SKM-1 treated with dmso at 0.1 percent for 144 hours (cell line): ENCODE data around the gene PNKP.

ENCODE experiments used
- DNase-seq: peaks from one replicate; lab custom pipeline; 2025; ENCODE audit not compliant: unreplicated experiment; lab: John Stamatoyannopoulos, UW

PNKP gene

GRCh38 chr19:49847731-49848696, 19.4 kb downstream of the PNKP start:
- no peak for DNase-seq

DNA sequence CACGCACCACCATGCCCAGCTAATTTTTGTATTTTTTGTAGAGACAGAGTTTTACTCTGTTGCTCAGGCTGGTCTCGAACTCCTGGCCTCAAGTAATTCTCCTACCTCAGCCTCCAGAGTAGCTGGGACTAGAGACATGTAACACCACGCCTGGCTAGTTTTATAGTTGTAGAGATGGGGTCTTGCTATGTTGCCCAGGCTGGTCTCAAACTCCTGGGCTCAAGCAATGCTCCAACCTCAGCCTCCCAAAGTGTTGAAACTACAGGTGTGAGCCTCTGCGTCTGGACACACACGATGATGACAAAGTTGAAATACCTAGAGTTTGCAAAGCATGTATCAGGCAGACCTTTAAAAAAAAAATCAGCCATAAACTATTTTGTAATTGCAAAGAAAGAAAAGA, 21.0 kb downstream of the PNKP start:
- no peak for DNase-seq

DNA sequence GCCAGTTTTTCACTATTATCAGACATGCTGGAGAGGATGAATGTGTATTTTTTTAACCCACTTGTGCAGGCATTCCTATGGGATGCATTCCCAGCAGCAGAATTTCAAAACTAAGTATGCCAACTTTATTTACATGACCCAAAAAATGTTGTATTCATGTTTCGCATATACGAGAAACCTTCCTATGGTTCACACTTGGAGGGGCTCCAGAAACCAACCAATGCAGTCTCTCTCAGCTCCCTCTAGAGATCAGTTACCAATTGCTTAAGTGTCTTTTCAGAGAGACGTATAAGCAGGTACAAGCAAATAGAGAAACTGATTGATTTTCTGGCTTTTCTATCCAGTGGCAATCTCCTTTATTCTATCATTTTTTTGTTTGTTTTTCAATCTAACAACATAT, 22.0 kb downstream of the PNKP start:
- no peak for DNase-seq

GRCh38 chr19:49844138-49845095, 23.0 kb downstream of the PNKP start:
- peak; percentile 27 for DNase-seq

DNA sequence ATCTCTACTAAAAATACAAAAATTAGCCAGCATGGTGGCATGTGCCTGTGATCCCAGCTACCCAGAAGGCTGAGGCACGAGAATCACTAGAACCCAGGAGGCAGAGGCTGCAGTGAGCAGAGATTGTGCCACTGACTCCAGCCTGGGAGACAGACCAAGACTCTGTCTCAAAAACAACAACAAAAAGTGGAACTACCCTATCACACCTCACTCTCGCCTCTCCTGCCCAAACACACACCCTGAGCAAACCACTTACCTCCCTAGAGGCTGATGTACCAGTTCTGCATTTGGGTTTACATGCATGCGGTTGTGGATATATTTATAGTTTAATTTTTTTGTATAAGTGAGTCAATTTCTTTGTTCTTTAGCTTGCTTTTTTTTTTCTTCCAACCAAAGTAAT, 24.1 kb downstream of the PNKP start:
- DNase-seq: no peak

GRCh38 chr19:49840736-49841249, 26.6 kb downstream of the PNKP start:
- no peak for DNase-seq

- DNase-seq: no peak
Observed at GRCh38 chr19:49840321-49840720, 27.1 kb downstream of the PNKP start.

- DNase-seq: no peak
Observed at GRCh38 chr19:49839713-49840112, 27.7 kb downstream of the PNKP start.

- no peak for DNase-seq
Observed at GRCh38 chr19:49838885-49839588, 28.3 kb downstream of the PNKP start.

DNA sequence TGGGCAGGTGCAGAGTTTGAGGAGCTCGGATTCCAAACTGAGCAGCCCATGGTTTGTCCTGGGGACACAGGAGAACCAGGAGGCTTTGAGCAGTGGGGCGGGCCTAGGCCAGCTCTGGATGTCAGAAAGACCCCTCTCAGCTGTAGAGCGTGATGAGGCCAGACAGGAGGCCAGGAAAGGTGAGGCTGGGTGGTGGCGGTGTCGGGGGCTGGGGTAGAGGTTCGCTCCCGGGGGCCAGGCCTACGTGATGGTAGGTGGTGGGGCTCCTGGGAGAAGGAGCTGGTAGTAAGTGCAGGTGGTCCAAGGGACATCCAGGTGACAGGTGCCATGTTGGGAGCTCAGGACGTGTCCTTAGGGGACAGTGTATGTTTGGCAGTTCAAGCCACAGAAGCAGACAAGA, 30.0 kb downstream of the PNKP start:
- no peak for DNase-seq

- no peak for DNase-seq
Observed at GRCh38 chr19:49837009-49837310, 30.4 kb downstream of the PNKP start.

DNA sequence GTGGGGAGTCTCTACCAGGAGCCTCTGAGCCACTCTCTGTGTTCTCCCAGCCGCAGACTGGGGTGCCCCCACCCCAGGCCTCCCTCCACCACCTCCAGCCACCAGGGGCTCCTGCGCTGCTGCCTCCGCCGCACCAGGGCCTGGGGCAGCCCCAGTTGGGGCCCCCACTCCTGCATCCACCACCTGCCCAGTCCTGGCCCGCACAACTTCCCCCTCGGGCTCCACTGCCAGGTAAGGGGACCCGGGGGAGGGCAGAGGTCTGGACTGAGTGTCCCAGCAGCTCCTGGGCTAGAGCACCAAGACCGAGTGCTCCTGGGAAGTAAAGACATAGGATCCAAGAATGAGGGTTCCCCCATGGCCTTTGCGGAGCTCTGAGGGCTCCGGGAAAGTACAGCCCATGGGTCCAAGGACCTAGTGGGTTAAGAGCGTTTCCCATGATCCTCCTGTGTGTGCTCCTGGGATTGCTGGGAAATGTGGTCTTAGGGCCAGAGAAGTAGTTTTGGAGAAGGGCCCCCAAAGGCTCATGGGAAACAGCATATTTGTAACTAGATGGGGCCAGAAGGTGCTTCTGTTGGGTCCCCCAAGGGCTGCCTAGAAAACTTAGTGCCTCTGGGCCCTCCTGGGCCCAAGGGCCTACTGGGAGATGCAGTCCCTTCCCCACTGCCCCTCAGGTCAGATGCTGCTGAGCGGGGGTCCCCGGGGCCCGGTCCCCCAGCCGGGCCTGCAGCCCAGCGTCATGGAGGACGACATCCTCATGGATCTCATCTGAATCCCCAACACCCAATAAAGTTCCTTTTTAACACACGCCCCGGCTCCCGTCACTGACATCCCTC, 31.0 kb downstream of the PNKP start:
- no peak for DNase-seq

- DNase-seq: no peak
Observed at GRCh38 chr19:49835562-49835961, 31.8 kb downstream of the PNKP start.

DNA sequence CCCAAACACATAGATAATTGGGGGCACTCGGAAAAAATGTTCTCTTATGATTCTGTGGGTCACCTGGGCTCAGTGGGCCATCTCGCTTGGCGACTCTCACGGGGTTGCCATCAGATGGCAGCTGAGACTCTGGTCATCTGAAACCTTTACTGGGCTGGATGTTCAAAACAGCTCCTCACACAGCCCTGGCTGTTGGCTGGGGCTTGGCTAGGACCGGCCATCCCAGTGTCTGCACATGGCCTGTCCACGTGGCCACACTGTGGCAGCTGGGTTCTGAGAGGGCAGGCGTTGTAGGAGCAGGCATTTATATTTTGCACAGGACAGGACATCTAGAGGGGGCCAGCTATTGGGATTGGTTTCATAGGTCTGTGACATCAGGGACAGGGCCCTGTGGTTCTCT, 33.8 kb downstream of the PNKP start:
- DNase-seq: no peak

DNA sequence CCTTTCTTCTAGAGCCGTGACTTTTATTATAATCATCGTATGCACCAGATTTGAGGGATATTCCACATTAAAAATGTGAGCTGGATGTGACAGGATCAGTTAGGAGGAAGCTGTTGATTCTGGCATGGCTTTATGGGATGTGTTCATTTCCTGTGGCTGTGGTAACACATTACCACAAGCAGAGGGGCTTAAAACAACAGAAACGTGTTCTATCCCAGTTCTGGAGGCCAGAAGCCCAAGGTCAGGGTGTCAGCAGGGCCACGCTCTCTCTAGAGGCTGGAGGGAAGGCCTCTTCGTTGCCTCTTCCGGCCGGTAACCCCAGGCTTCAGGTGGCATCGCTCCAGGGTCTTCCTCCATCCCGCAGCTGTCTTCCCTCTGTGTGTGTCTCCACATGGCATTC, 34.8 kb downstream of the PNKP start:
- no peak for DNase-seq

DNA sequence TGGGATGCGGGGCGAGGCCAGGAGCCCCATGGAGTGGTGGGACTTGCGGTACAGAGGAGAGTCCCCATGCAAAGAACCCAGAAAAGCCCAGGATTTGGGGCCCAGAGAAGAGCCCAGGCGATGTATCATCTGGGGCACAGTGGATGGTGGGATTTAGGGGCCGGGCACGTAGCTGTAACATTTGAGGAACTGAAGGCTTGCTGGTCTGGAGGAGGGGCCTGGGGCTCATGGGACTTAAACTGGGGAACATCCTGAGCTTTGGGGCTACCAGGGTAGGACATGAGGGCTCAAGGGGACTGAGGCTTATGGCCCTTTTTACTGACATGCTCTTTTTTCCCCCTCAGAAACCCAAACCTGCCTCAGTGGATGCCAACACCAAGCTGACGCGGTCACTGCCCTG, 35.8 kb downstream of the PNKP start:
- DNase-seq: no peak

- no peak for DNase-seq
Observed at GRCh38 chr19:49830766-49831165, 36.6 kb downstream of the PNKP start.

GRCh38 chr19:49829721-49830120, 37.7 kb downstream of the PNKP start:
- no peak for DNase-seq

DNA sequence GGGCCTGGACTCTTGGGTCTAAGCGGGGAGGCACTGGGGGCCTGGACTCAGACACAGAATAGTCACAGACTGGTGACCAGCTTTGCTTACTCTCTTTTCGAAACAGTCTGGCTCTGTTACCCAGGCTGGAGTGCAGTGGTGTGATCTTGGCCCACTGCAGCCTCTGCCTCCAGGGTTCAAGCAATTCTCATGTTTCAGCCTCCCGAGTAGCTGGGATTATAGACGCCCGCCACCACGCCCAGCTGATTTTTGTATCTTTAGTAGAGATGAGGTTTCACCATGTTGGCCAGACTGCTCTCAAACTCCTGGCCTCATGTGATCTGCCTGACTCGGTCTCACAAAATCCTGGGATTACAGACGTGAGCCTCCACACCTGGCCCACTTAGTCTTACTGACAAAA, 38.2 kb downstream of the PNKP start:
- no peak for DNase-seq

GRCh38 chr19:49827034-49827433, 40.3 kb downstream of the PNKP start:
- no peak for DNase-seq
